B cell (primary cell): ENCODE data around the gene EAPP.
"Not testable (repeated sequence)": the region's sequence is repeated elsewhere in the genome, so short reads cannot be mapped to it uniquely, and the experiment has no call there.

Experiments used
- EZH2 ChIP-seq: IDR thresholded peaks from 2 replicates; pipeline ENCODE4 v1.6.1; 2012; ENCODE audit warnings: borderline replicate concordance, low read depth, mild to moderate bottlenecking, moderate library complexity, low read length; ENCODE audit not compliant: insufficient read depth, poor library complexity, severe bottlenecking
- TF ChIP-seq, protein P1 (sequence below): fragments of 200-600 bp; IDR thresholded peaks from one replicate; pipeline ENCODE4 v1.8.0; 2022; ENCODE audit warnings: antibody characterized with exemption, mild to moderate bottlenecking

DNA sequence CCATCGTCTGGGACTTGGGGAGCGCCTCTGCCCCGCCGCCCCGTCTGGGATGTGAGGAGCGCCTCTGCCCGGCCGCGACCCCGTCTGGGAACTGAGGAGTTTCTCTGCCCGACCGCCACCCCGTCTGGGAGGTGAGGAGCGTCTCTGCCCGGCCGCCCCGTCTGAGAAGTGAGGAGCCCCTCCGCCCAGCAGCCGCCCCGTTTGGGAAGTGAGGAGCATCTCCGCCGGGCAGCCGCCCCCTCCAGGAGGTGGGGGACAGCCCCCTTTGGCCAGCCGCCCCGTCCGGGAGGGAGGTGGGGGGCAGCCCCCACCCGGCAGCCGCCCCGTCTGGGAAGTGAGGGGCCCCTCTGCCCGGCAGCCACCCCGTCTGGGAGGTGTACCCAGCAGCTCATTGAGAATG lies 63.5 kb downstream of the EAPP start:
- TF ChIP-seq EZH2: not testable (repeated sequence)
- TF ChIP-seq, protein P1, sequence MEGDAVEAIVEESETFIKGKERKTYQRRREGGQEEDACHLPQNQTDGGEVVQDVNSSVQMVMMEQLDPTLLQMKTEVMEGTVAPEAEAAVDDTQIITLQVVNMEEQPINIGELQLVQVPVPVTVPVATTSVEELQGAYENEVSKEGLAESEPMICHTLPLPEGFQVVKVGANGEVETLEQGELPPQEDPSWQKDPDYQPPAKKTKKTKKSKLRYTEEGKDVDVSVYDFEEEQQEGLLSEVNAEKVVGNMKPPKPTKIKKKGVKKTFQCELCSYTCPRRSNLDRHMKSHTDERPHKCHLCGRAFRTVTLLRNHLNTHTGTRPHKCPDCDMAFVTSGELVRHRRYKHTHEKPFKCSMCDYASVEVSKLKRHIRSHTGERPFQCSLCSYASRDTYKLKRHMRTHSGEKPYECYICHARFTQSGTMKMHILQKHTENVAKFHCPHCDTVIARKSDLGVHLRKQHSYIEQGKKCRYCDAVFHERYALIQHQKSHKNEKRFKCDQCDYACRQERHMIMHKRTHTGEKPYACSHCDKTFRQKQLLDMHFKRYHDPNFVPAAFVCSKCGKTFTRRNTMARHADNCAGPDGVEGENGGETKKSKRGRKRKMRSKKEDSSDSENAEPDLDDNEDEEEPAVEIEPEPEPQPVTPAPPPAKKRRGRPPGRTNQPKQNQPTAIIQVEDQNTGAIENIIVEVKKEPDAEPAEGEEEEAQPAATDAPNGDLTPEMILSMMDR: not testable (repeated sequence)
